Mesothelial cell of epicardium (in vitro differentiated cells): ENCODE measurements around the gene CAPN12. TPM values are rescaled to one million over a fixed set of nuclear protein-coding genes. Genes with fewer than 3 reads are reported as not detected.
"Not testable (repeated sequence)": the region's sequence is repeated elsewhere in the genome, so short reads cannot be mapped to it uniquely, and the experiment has no call there.

Source experiments
- DNase-seq, 2 experiments: peaks; one replicate each; pipeline ENCODE4 v3.0.0; 2021; ENCODE audit warnings: low spot score in 2 of 2; ENCODE audit not compliant: unreplicated experiment in 2 of 2
- H3K27ac Mint-ChIP-seq: 2 replicates; pipeline ENCODE4 v1.8.0; 2021; ENCODE audit warnings: mixed read lengths
- H3K27me3 Mint-ChIP-seq: 2 replicates; pipeline ENCODE4 v1.8.0; 2021; ENCODE audit warnings: low read depth, mixed read lengths
- H3K36me3 Mint-ChIP-seq: 2 replicates; pipeline ENCODE4 v1.8.0; 2021; ENCODE audit warnings: mixed read lengths
- H3K4me1 Mint-ChIP-seq: 2 replicates; pipeline ENCODE4 v1.8.0; 2021; ENCODE audit warnings: mixed read lengths
- H3K4me3 Mint-ChIP-seq: 2 replicates; pipeline ENCODE4 v1.8.0; 2021; ENCODE audit warnings: mild to moderate bottlenecking, moderate library complexity, mixed read lengths
- H3K9me3 Mint-ChIP-seq: 2 replicates; pipeline ENCODE4 v1.8.0; 2021; ENCODE audit warnings: mixed read lengths
- CTCF ChIP-seq: fragments of 200-600 bp; sonication (generic); IDR thresholded peaks from one replicate; pipeline ENCODE4 v1.5.0; 2021; ENCODE audit warnings: antibody characterized with exemption; ENCODE audit not compliant: unreplicated experiment
- total RNA-seq: library from RNA; stranded (reverse); gene quantifications from 3 replicates; pipeline ENCODE4 v1.2.1, GENCODE V29; 2021

The CAPN12 gene
- total RNA-seq, 1 donor from 2014 or later = 6.7 TPM

- H3K27me3 Mint-ChIP-seq = no peaks in the 10 kb centered on the region
- TF ChIP-seq CTCF = no peak
- peaks cover 3% of the 10 kb centered on the region for H3K9me3 Mint-ChIP-seq
- no peaks in the 10 kb centered on the region for H3K4me1 Mint-ChIP-seq
- no peak overlapping the region for H3K4me3 Mint-ChIP-seq
- no peak overlapping the region for H3K27ac Mint-ChIP-seq
- DNase-seq = no peak
- no peaks in the 10 kb centered on the region for H3K36me3 Mint-ChIP-seq
These were observed 15.3 kb upstream of the CAPN12 start for GRCh38 chr19:38759590-38760003.

GRCh38 chr19:38754196-38754595 lies 9.9 kb upstream of the CAPN12 start:
- H3K4me3 Mint-ChIP-seq, H3K27ac Mint-ChIP-seq, DNase-seq, H3K27me3 Mint-ChIP-seq, H3K9me3 Mint-ChIP-seq, H3K36me3 Mint-ChIP-seq, H3K4me1 Mint-ChIP-seq: not testable (repeated sequence)

GRCh38 chr19:38753783-38754182 lies 9.5 kb upstream of the CAPN12 start:
- not testable (repeated sequence) for H3K4me3 Mint-ChIP-seq, H3K9me3 Mint-ChIP-seq, DNase-seq, H3K27me3 Mint-ChIP-seq, H3K36me3 Mint-ChIP-seq, H3K27ac Mint-ChIP-seq, H3K4me1 Mint-ChIP-seq

GRCh38 chr19:38745316-38745715 lies 1.0 kb upstream of the CAPN12 start:
- Mint-ChIP-seq H3K27ac (no peak overlapping the region), H3K4me1 (no peaks in the 10 kb centered on the region), H3K36me3 (no peaks in the 10 kb centered on the region), H3K9me3 (no peaks in the 10 kb centered on the region), H3K27me3 (no peaks in the 10 kb centered on the region), H3K4me3 (no peak overlapping the region)
- DNase-seq = no peak
- TF ChIP-seq CTCF = no peak

- Mint-ChIP-seq H3K27me3 (no peaks in the 10 kb centered on the region), H3K36me3 (no peaks in the 10 kb centered on the region), H3K4me1 (no peaks in the 10 kb centered on the region), H3K9me3 (no peaks in the 10 kb centered on the region), H3K4me3 (no peak overlapping the region), H3K27ac (no peak overlapping the region)
- DNase-seq = no peak
- TF ChIP-seq CTCF = no peak
These were observed 600 bp upstream of the CAPN12 start for GRCh38 chr19:38744874-38745273.

GRCh38 chr19:38743394-38744297 lies 628 bp downstream of the CAPN12 start:
- Mint-ChIP-seq H3K9me3 (no peaks in the 10 kb centered on the region), H3K4me3 (no peak overlapping the region), H3K27me3 (no peaks in the 10 kb centered on the region), H3K4me1 (no peaks in the 10 kb centered on the region), H3K27ac (no peak overlapping the region), H3K36me3 (no peaks in the 10 kb centered on the region)
- TF ChIP-seq CTCF = no peak
- no peak for DNase-seq

GRCh38 chr19:38742906-38743305 lies 1.4 kb downstream of the CAPN12 start:
- DNase-seq = no peak
- no peak overlapping the region for H3K4me3 Mint-ChIP-seq
- H3K9me3 Mint-ChIP-seq = no peaks in the 10 kb centered on the region
- no peak overlapping the region for H3K27ac Mint-ChIP-seq
- no peaks in the 10 kb centered on the region for H3K36me3 Mint-ChIP-seq
- no peak for TF ChIP-seq CTCF
- H3K27me3 Mint-ChIP-seq = peaks cover 2% of the 10 kb centered on the region
- peaks cover under 1% of the 10 kb centered on the region for H3K4me1 Mint-ChIP-seq
